ENCODE data around the gene LPP.

Gene LPP

GRCh38 chr3:188861842-188862744, 708.1 kb downstream of the LPP start:
- FAIRE-seq, result no peak

GRCh38 chr3:188863999-188864406, 710.0 kb downstream of the LPP start:
- FAIRE-seq, result no peak

- no peak for FAIRE-seq
Observed at GRCh38 chr3:188867691-188868265, 713.8 kb downstream of the LPP start.

- FAIRE-seq, result no peak
Observed at GRCh38 chr3:188868803-188869202, 714.8 kb downstream of the LPP start.

GRCh38 chr3:188869628-188870027, 715.7 kb downstream of the LPP start:
- no peak for FAIRE-seq

- FAIRE-seq, result no peak
Observed at GRCh38 chr3:188870431-188870830, 716.5 kb downstream of the LPP start.

- no peak for FAIRE-seq
Observed at GRCh38 chr3:188874576-188874975, 720.6 kb downstream of the LPP start.

GRCh38 chr3:188875413-188875812, 721.5 kb downstream of the LPP start:
- FAIRE-seq, result no peak

- FAIRE-seq, result no peak
Observed at GRCh38 chr3:188876370-188876769, 722.4 kb downstream of the LPP start.

- no peak for FAIRE-seq
Observed at GRCh38 chr3:188877381-188877780, 723.4 kb downstream of the LPP start.

GRCh38 chr3:188878076-188878475, 724.1 kb downstream of the LPP start:
- no peak for FAIRE-seq

- no peak for FAIRE-seq
Observed at GRCh38 chr3:188881954-188882641, 728.1 kb downstream of the LPP start.

GRCh38 chr3:188884299-188885043, 730.5 kb downstream of the LPP start:
- no peak for FAIRE-seq

- no peak for FAIRE-seq
Observed at GRCh38 chr3:188888321-188889053, 734.5 kb downstream of the LPP start.

- no peak for FAIRE-seq
Observed at GRCh38 chr3:188889054-188889491, 735.1 kb downstream of the LPP start.

GRCh38 chr3:188890572-188891270, 736.8 kb downstream of the LPP start:
- peak; percentile 44 for FAIRE-seq

GRCh38 chr3:188899881-188900280, 745.9 kb downstream of the LPP start:
- FAIRE-seq, result no peak

GRCh38 chr3:188900421-188900951, 746.5 kb downstream of the LPP start:
- FAIRE-seq, result no peak

GRCh38 chr3:188901126-188901525, 747.2 kb downstream of the LPP start:
- no peak for FAIRE-seq

- FAIRE-seq, result no peak
Observed at GRCh38 chr3:188901671-188902287, 747.8 kb downstream of the LPP start.

- FAIRE-seq, result no peak
Observed at GRCh38 chr3:188904670-188905069, 750.7 kb downstream of the LPP start.

Measured in A204.1 (cell line).